Ishikawa (cell line): ENCODE measurements around the gene SPINK8.

Experiments
- CEBPB ChIP-seq: IDR thresholded peaks from 2 replicates; pipeline ENCODE4 v1.6.1; 2012
- CREB1 ChIP-seq: IDR thresholded peaks from 2 replicates; pipeline ENCODE4 v1.6.1; 2012; ENCODE audit warnings: low read depth
- EGR1 ChIP-seq: IDR thresholded peaks from 2 replicates; pipeline ENCODE4 v1.6.1; 2012
- EP300 ChIP-seq: IDR thresholded peaks from 2 replicates; pipeline ENCODE4 v1.6.1; 2012; ENCODE audit warnings: borderline replicate concordance
- FOXM1 ChIP-seq: IDR thresholded peaks from 2 replicates; pipeline ENCODE4 v1.6.1; 2012; ENCODE audit warnings: low read depth, borderline replicate concordance
- NFIC ChIP-seq: IDR thresholded peaks from 2 replicates; pipeline ENCODE4 v1.6.1; 2012
- RAD21 ChIP-seq: IDR thresholded peaks from 2 replicates; pipeline ENCODE4 v1.6.1; 2012; ENCODE audit warnings: low read depth
- TAF1 ChIP-seq: IDR thresholded peaks from 2 replicates; pipeline ENCODE4 v1.6.1; 2012; ENCODE audit warnings: low read depth, mild to moderate bottlenecking
- TCF12 ChIP-seq: IDR thresholded peaks from 2 replicates; pipeline ENCODE4 v1.6.1; 2012; ENCODE audit warnings: low read depth
- TEAD4 ChIP-seq: IDR thresholded peaks from 2 replicates; pipeline ENCODE4 v1.6.1; 2012
- YY1 ChIP-seq: IDR thresholded peaks from 2 replicates; pipeline ENCODE4 v1.6.1; 2012; ENCODE audit warnings: low read depth
- TF ChIP-seq, protein P1 (sequence below): IDR thresholded peaks from 2 replicates; pipeline ENCODE4 v1.6.1; 2012
- TF ChIP-seq, protein P2 (sequence below): IDR thresholded peaks from 2 replicates; pipeline ENCODE4 v1.6.1; 2012
- TF ChIP-seq, protein P3 (sequence below): IDR thresholded peaks from 2 replicates; pipeline ENCODE4 v1.6.1; 2012; ENCODE audit warnings: low read depth, mild to moderate bottlenecking

Gene SPINK8

DNA sequence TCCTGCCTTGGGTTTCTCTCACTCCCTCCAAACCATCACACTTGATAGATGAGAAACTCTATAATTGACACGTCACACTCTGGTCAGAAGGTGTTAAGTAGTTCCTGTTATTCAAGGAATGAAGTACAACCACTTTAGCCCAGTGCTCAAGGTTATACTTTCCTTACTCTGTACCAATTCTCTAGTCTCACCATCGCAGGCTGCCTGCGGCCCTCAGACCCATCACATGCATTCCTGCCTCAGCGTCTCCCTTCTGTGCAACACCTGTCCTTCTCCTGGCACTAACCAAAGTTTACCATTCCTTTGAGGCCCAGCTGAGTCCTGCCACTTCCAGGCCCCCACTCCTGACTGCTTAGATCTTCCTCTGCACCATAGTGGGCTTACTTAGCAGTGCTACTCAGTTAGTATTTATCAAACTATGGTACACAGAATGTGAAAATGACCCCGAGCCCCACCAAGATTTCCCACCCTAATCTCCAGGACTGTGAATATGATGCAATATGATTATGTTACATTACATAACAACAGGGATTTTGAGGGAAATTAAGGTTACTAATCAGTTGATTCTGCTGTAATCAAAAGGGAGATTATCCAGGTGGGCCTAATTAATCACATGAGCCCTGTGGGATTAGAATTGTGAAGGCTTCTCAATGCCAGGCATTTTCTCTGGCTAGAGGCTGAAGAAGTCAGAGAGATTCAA, 36.2 kb downstream of the SPINK8 start:
- TF ChIP-seq YY1: no peak
- no peak for TF ChIP-seq EGR1
- TF ChIP-seq TEAD4: no peak
- no peak for TF ChIP-seq NFIC

DNA sequence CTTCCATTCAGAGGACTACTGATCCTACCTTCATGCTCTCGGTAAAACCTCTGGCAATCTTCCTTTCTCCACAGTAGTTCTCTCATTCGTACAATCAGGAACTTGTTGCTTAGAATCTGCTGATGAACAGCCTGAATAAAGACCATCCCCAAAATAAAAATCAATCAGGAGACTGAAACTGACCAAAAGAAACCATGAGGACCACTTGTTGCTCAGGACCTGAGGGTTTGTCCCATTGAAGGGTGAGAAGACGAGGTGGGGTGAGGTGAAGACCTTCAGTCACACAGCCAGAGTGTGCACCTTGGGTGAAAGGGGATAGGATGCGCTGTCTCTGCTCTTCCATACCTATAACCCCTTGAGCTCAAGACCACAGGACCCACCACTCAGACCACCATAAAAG, 36.8 kb downstream of the SPINK8 start:
- no peak for TF ChIP-seq CEBPB

DNA sequence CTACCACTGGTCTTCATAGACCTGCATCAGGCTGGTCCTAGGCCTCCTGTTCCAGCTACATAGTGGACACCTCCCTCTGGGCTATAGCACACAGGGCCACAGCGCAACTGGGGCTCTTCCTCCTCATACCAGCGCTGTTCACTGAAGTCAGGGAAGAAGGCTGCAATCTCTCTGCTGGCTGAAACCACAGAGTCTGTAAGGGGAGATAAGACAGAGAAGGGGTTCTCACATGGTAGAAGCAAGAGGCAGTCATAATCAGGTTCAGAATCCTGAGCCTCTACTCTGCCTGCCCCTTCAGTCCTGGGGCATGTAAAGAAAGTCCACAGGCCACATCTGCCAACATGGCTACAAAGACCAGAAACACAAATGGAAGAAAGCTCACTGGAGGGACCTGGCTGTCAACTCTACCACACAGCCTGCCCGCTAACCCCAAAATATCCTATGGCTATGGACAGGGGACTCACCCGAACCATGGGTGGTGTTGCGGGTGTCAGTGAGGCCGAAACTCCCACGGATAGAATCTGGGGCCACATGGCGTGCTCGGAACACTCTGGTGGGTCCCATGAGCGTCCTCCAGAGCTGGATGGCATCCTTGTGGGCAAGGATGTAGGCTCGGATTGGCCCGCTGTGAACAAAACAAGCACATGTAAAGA, 38.7 kb downstream of the SPINK8 start:
- TF ChIP-seq YY1 (no peak), EGR1 (no peak), TAF1 (no peak), FOXM1 (no peak), CEBPB (no peak), RAD21 (no peak), EP300 (no peak), NFIC (no peak), CREB1 (no peak)
- TF ChIP-seq, protein P1, sequence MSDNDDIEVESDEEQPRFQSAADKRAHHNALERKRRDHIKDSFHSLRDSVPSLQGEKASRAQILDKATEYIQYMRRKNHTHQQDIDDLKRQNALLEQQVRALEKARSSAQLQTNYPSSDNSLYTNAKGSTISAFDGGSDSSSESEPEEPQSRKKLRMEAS: no peak
- TF ChIP-seq, protein P2, sequence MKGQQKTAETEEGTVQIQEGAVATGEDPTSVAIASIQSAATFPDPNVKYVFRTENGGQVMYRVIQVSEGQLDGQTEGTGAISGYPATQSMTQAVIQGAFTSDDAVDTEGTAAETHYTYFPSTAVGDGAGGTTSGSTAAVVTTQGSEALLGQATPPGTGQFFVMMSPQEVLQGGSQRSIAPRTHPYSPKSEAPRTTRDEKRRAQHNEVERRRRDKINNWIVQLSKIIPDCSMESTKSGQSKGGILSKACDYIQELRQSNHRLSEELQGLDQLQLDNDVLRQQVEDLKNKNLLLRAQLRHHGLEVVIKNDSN: no peak
- TF ChIP-seq, protein P3, sequence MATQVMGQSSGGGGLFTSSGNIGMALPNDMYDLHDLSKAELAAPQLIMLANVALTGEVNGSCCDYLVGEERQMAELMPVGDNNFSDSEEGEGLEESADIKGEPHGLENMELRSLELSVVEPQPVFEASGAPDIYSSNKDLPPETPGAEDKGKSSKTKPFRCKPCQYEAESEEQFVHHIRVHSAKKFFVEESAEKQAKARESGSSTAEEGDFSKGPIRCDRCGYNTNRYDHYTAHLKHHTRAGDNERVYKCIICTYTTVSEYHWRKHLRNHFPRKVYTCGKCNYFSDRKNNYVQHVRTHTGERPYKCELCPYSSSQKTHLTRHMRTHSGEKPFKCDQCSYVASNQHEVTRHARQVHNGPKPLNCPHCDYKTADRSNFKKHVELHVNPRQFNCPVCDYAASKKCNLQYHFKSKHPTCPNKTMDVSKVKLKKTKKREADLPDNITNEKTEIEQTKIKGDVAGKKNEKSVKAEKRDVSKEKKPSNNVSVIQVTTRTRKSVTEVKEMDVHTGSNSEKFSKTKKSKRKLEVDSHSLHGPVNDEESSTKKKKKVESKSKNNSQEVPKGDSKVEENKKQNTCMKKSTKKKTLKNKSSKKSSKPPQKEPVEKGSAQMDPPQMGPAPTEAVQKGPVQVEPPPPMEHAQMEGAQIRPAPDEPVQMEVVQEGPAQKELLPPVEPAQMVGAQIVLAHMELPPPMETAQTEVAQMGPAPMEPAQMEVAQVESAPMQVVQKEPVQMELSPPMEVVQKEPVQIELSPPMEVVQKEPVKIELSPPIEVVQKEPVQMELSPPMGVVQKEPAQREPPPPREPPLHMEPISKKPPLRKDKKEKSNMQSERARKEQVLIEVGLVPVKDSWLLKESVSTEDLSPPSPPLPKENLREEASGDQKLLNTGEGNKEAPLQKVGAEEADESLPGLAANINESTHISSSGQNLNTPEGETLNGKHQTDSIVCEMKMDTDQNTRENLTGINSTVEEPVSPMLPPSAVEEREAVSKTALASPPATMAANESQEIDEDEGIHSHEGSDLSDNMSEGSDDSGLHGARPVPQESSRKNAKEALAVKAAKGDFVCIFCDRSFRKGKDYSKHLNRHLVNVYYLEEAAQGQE: no peak

DNA sequence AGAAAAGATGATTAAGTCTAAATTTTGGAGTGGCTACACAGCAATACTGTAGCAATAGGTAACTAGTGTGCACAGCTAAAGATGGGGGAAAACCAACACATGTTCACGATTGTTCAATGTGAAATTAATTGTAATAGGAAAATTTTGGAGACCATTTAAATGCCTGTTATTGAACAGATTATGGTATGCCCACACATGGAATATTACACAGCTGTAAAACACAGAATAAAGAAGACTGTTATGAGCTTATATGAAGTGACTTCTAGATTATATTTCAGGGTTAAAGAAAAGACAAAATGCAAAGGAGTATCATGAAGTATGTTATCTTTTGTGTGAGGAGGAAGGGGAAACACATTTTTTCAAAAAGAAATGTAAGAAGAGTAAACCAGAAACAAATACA, 43.8 kb downstream of the SPINK8 start:
- TF ChIP-seq RAD21 (no peak), TEAD4 (no peak), TCF12 (no peak), EGR1 (no peak), CREB1 (no peak), YY1 (no peak), TAF1 (no peak)
- TF ChIP-seq, protein P3: no peak
- TF ChIP-seq, protein P2: no peak

DNA sequence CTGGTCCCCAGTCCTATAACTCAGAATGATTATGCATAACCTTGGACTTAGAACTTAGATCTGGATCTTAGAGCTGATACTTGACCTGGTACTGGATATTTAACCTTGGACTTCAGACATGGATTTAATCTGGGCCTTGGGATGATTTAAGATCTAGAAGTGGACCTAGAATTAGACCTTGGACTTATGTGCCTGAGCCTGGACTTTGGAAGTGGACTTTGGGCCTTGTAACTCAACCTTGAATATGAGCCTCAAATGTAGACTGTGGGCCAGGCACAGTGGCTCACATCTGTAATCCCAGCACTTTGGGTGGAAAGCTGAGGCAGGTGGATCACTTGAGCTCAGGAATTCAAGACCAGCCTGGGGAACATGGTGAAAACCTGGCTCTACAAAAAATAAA, 46.4 kb downstream of the SPINK8 start:
- TF ChIP-seq YY1: no peak
- TF ChIP-seq TCF12: no peak
- TF ChIP-seq CREB1: no peak
- no peak for TF ChIP-seq EP300
- TF ChIP-seq, protein P3: no peak
- TF ChIP-seq, protein P2: no peak
- TF ChIP-seq, protein P1: no peak
- TF ChIP-seq TEAD4: no peak
